ENCODE measurements around the gene FAM50A.

DNA sequence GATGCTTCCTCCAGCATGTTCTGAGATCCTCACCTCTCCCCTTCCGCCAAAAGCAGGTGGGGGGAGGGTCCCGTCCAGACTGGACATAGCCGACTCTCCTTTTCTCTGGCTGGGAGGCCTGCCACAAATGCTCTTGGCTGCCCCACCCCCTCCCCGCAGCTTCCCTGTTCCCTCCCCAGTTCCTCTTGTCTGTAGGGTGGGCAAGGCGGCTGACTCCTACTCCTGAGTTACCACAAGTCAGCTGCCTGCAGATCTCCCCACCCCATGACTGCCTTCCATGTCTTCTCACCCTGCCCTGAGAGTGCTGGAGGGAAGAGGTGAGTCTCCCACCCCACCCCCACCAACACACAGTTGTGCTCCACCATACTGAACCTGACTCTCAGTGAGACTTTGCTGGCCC lies 12.6 kb upstream of the FAM50A start:
- TF ChIP-seq CTCF (IDR thresholded peaks at IDR 0.05) (no peak), POLR2AphosphoS5 (IDR thresholded peaks at IDR 0.05) (no peak), EP300 (IDR thresholded peaks at IDR 0.05; ENCODE audit: low read depth) (no peak), POLR2A (IDR thresholded peaks at IDR 0.05) (no peak)
